Stimulated activated CD4-positive, alpha-beta T cell treated with anti-CD3 and anti-CD28 coated beads, TNF-alpha, amount 100 ng/mL, for 1 hour (primary cell): ENCODE data around the gene NEK7.

ENCODE experiments used
- DNase-seq, 3 donors: peaks; one replicate each; pipeline ENCODE4 v3.0.0-alpha.2; 2020; ENCODE audit warnings: low read depth in 3 of 3, low spot score in 1 of 3

NEK7 gene

GRCh38 chr1:198346178-198346577 is 189.4 kb downstream of the NEK7 start:
- no peak for DNase-seq

- no peak for DNase-seq
Observed at GRCh38 chr1:198350456-198350855, 193.7 kb downstream of the NEK7 start.

- DNase-seq, result no peak
Observed at GRCh38 chr1:198352975-198353695, 196.3 kb downstream of the NEK7 start.

- no peak for DNase-seq
Observed at GRCh38 chr1:198357937-198358336, 201.1 kb downstream of the NEK7 start.

GRCh38 chr1:198359024-198359653 is 202.3 kb downstream of the NEK7 start:
- DNase-seq, result no peak

GRCh38 chr1:198360208-198360729 is 203.5 kb downstream of the NEK7 start:
- DNase-seq, result no peak

- DNase-seq, result no peak
Observed at GRCh38 chr1:198361237-198361767, 204.5 kb downstream of the NEK7 start.

GRCh38 chr1:198363625-198364151 is 206.9 kb downstream of the NEK7 start:
- no peak for DNase-seq

- DNase-seq, result no peak
Observed at GRCh38 chr1:198364471-198364870, 207.7 kb downstream of the NEK7 start.

- no peak for DNase-seq
Observed at GRCh38 chr1:198367296-198367695, 210.5 kb downstream of the NEK7 start.

- no peak for DNase-seq
Observed at GRCh38 chr1:198370996-198371395, 214.2 kb downstream of the NEK7 start.
